ENCODE measurements around the gene KIAA1549. TPM values are rescaled to one million over a fixed set of nuclear protein-coding genes. Genes with fewer than 3 reads are reported as not detected.
A peak's percentile ranks its signal among the peaks of the same experiment; 100 is the strongest.
"Not testable (repeated sequence)": the region's sequence is repeated elsewhere in the genome, so short reads cannot be mapped to it uniquely, and the experiment has no call there.

The KIAA1549 gene
- total RNA-seq, 1 experiment from 2014 or later: 18.7 TPM

DNA sequence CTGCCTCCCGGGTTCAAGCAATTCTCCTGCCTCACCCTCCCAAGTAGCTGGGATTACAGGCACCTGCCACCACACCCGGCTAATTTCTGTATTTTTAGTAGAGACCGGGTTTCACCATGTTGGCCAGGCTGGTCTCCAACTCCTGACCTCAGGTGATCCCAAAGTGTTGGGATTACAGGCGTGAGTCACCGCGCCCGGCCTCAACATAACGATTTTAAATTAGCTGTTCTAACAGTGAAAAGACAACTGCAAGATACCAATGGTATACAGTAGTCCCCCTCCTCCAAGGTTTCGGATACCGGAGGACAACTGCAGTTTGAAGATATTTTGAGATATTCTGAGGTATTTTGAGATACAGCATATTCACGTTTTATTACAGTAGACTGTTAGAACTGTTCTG is 5.0 kb downstream of the KIAA1549 start:
- H3K27ac Mint-ChIP-seq; H3K27me3 Mint-ChIP-seq (ENCODE audit: low read depth); H3K4me3 Mint-ChIP-seq; DNase-seq (ENCODE audit: low spot score); H3K9me3 Mint-ChIP-seq; H3K36me3 Mint-ChIP-seq; CTCF ChIA-PET; ATAC-seq: not testable (repeated sequence)
- peaks cover 88% of the 10 kb centered on the region for H3K4me1 Mint-ChIP-seq
- POLR2A ChIA-PET: interaction anchor here (1.3 kb wide), 1 partner anchor 59 kb away, joined by 3 read pairs; no protein-coding TSS in a partner anchor

GRCh38 chr7:138975343-138976104 is 5.7 kb downstream of the KIAA1549 start:
- H3K27ac Mint-ChIP-seq: peak overlapping the region; percentile 94
- H3K36me3 Mint-ChIP-seq: no peaks in the 10 kb centered on the region
- ATAC-seq (peak; percentile 7; the same call in 1 of the 2 replicates), DNase-seq (ENCODE audit: low spot score) (no peak)
- ChIA-PET CTCF (interaction anchor here (0.6 to 1.5 kb wide), 5 partner anchors 67 to 382 kb away, joined by 3 to 5 read pairs (median 3); partner anchors contain the start of gene ATP6V0A4), POLR2A (interaction anchor here (1.3 kb wide), 1 partner anchor 59 kb away, joined by 3 read pairs; no protein-coding TSS in a partner anchor)
- peak overlapping the region; percentile 44 for H3K4me3 Mint-ChIP-seq
- TF ChIP-seq GABPB1 (CRISPR knock-in tag; IDR thresholded peaks at IDR 0.05) (no peak), JUN (CRISPR knock-in tag; IDR thresholded peaks at IDR 0.05) (no peak), ESRRA (CRISPR knock-in tag; IDR thresholded peaks at IDR 0.05; ENCODE audit: borderline replicate concordance) (no peak), ZNF121 (CRISPR knock-in tag; IDR thresholded peaks at IDR 0.05) (no peak), TEAD4 (CRISPR knock-in tag; IDR thresholded peaks at IDR 0.05) (no peak), CBFB (CRISPR knock-in tag; IDR thresholded peaks at IDR 0.05; ENCODE audit: low read depth) (no peak), SOX15 (CRISPR knock-in tag; IDR thresholded peaks at IDR 0.05) (no peak), RORB (CRISPR knock-in tag; IDR thresholded peaks at IDR 0.05) (no peak), MYBL2 (CRISPR knock-in tag; IDR thresholded peaks at IDR 0.05) (no peak), SMAD3 (CRISPR knock-in tag; IDR thresholded peaks at IDR 0.05; ENCODE audit: borderline replicate concordance) (no peak), ZNF423 (CRISPR knock-in tag; IDR thresholded peaks at IDR 0.05) (no peak), ATF1 (CRISPR knock-in tag; IDR thresholded peaks at IDR 0.05) (no peak), NFATC4 (CRISPR knock-in tag; IDR thresholded peaks at IDR 0.05) (no peak), GRHL2 (CRISPR knock-in tag; IDR thresholded peaks at IDR 0.05; ENCODE audit: insufficient replicate concordance, severe bottlenecking) (no peak), FOXJ3 (CRISPR knock-in tag; IDR thresholded peaks at IDR 0.05; ENCODE audit: borderline replicate concordance) (no peak)
- TF ChIP-seq, protein P1, sequence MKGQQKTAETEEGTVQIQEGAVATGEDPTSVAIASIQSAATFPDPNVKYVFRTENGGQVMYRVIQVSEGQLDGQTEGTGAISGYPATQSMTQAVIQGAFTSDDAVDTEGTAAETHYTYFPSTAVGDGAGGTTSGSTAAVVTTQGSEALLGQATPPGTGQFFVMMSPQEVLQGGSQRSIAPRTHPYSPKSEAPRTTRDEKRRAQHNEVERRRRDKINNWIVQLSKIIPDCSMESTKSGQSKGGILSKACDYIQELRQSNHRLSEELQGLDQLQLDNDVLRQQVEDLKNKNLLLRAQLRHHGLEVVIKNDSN (CRISPR knock-in tag; IDR thresholded peaks at IDR 0.05): no peak
- TF ChIP-seq, protein P2, sequence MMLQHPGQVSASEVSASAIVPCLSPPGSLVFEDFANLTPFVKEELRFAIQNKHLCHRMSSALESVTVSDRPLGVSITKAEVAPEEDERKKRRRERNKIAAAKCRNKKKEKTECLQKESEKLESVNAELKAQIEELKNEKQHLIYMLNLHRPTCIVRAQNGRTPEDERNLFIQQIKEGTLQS (CRISPR knock-in tag; conservative IDR thresholded peaks at IDR 0.05): no peak
- TF ChIP-seq, protein P3, sequence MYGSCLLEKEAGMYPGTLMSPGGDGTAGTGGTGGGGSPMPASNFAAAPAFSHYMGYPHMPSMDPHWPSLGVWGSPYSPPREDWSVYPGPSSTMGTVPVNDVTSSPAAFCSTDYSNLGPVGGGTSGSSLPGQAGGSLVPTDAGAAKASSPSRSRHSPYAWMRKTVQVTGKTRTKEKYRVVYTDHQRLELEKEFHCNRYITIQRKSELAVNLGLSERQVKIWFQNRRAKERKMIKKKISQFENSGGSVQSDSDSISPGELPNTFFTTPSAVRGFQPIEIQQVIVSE (CRISPR knock-in tag; IDR thresholded peaks at IDR 0.05; ENCODE audit: borderline replicate concordance): no peak
- peaks cover 93% of the 10 kb centered on the region for H3K4me1 Mint-ChIP-seq
- no peaks in the 10 kb centered on the region for H3K9me3 Mint-ChIP-seq
- peaks cover 8% of the 10 kb centered on the region for H3K27me3 Mint-ChIP-seq (ENCODE audit: low read depth)

GRCh38 chr7:138974675-138975292 is 6.4 kb downstream of the KIAA1549 start:
- Mint-ChIP-seq H3K36me3 (no peaks in the 10 kb centered on the region), H3K27me3 (ENCODE audit: low read depth) (0 out of 2 replicates have a peak, but pooled peaks cover under 1% of the 10 kb centered on the region), H3K27ac (peak overlapping the region; percentile 94), H3K9me3 (no peaks in the 10 kb centered on the region), H3K4me3 (peak overlapping the region; percentile 44), H3K4me1 (peaks cover 92% of the 10 kb centered on the region)
- ChIA-PET CTCF (interaction anchor here (0.6 to 1.5 kb wide), 6 partner anchors 66 to 382 kb away, joined by 3 to 5 read pairs (median 4); partner anchors contain the start of gene ATP6V0A4), POLR2A (interaction anchor here (1.3 kb wide), 1 partner anchor 60 kb away, joined by 3 read pairs; no protein-coding TSS in a partner anchor)
- DNase-seq (ENCODE audit: low spot score) (no peak), ATAC-seq (peak; percentile 56)
- TF ChIP-seq SP1 (CRISPR knock-in tag; conservative IDR thresholded peaks at IDR 0.05) (peak; percentile 33), RELA (CRISPR knock-in tag; IDR thresholded peaks at IDR 0.05; ENCODE audit: borderline replicate concordance) (no peak)
- TF ChIP-seq, protein P4, sequence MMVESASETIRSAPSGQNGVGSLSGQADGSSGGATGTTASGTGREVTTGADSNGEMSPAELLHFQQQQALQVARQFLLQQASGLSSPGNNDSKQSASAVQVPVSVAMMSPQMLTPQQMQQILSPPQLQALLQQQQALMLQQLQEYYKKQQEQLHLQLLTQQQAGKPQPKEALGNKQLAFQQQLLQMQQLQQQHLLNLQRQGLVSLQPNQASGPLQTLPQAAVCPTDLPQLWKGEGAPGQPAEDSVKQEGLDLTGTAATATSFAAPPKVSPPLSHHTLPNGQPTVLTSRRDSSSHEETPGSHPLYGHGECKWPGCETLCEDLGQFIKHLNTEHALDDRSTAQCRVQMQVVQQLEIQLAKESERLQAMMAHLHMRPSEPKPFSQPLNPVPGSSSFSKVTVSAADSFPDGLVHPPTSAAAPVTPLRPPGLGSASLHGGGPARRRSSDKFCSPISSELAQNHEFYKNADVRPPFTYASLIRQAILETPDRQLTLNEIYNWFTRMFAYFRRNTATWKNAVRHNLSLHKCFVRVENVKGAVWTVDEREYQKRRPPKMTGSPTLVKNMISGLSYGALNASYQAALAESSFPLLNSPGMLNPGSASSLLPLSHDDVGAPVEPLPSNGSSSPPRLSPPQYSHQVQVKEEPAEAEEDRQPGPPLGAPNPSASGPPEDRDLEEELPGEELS (CRISPR knock-in tag; IDR thresholded peaks at IDR 0.05): peak; percentile 7; the same call in 1 of the 2 replicates

All from WTC11 (cell line).